RWPE2 (cell line): ENCODE data around the gene GTF2IRD2.
"Not testable (repeated sequence)": the region's sequence is repeated elsewhere in the genome, so short reads cannot be mapped to it uniquely, and the experiment has no call there.

Experiments used
- ATAC-seq: fragments of 200-7000 bp; cut with Tn5 transposase; 3 replicates; pipeline ENCODE4 v1.9.1; 2021; ENCODE audit warnings: low read depth
- DNase-seq: peaks from one replicate; pipeline ENCODE4 v3.0.0-alpha.2; 2020; ENCODE audit warnings: low spot score
- H3K27ac ChIP-seq: fragments of 450-650 bp; 2 replicates; pipeline ENCODE4 v1.5.1; 2017; ENCODE audit warnings: mild to moderate bottlenecking; ENCODE audit not compliant: poor library complexity, severe bottlenecking
- H3K27me3 ChIP-seq: fragments of 250-450 bp; sonication (Bioruptor Pico); 2 replicates; pipeline ENCODE4 v1.5.1; 2021; ENCODE audit warnings: mild to moderate bottlenecking, moderate library complexity; ENCODE audit not compliant: insufficient read depth, poor library complexity, severe bottlenecking
- H3K36me3 ChIP-seq: fragments of 250-450 bp; sonication (Bioruptor Pico); 2 replicates; pipeline ENCODE4 v1.5.1; 2020; ENCODE audit warnings: low read depth, mild to moderate bottlenecking, moderate library complexity
- H3K4me1 ChIP-seq: fragments of 250-450 bp; sonication (Bioruptor Pico); 2 replicates; pipeline ENCODE4 v1.5.1; 2021; ENCODE audit warnings: mild to moderate bottlenecking, moderate library complexity; ENCODE audit not compliant: insufficient read depth, poor library complexity, severe bottlenecking
- H3K4me3 ChIP-seq: fragments of 250-450 bp; sonication (Bioruptor Pico); 2 replicates; pipeline ENCODE4 v1.5.1; 2021; ENCODE audit warnings: mild to moderate bottlenecking, moderate library complexity; ENCODE audit not compliant: severe bottlenecking
- H3K9me3 ChIP-seq: fragments of 250-450 bp; sonication (Bioruptor Pico); 2 replicates; pipeline ENCODE4 v1.5.1; 2021; ENCODE audit warnings: mild to moderate bottlenecking, moderate library complexity; ENCODE audit not compliant: severe bottlenecking

The GTF2IRD2 gene

GRCh38 chr7:74753921-74754482 is 97.4 kb downstream of the GTF2IRD2 start:
- H3K27me3 ChIP-seq, H3K27ac ChIP-seq, H3K4me1 ChIP-seq, H3K36me3 ChIP-seq, H3K9me3 ChIP-seq, H3K4me3 ChIP-seq, DNase-seq: not testable (repeated sequence)
- peak; percentile 84 for ATAC-seq
